ENCODE results near the gene MLC1.

The MLC1 gene

DNA sequence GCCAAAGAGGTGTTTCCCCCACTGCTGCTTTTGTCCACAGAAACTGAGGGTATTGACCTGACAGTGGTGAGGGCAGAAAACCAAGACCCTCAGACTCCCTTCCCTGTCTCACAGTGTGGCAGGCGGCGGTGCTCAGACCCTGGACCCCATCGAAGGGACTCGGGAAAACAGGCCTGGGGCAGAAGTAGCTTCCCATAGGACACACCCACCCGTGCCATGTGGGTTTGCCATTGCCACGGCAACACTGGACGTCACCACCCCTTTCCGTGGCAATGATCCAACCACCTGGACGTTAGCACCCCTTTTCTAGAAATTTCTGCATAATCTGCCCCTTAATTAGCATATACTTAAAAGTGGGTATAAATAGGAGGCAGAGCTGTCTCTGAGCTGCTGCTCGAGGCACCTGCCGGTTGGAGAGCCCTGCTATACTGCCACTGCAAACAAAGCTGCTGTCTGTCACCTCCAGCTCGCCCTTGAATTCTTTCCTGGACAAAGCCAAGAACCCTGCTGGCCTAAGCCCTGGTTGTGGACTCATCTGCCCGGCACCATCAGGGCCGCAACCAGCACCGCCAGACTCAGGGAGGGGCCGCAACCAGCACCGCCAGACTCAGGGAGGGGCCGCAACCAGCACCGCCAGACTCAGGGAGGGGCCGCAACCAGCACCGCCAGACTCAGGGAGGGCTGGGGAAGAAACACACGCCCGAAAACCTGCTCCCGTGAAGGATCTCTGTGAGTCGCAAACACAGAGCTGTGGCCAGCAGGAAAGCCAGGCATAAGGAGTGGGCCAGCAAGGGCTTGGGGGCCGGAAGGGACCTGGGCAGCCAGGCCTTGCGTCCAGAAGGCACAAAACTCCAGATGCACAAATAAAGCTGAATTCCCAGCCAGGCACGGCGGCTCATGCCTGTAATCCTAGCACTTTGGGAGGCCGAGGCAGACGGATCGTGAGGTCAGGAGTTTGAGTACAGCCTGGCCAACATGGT lies 10.4 kb downstream of the MLC1 start:
- DNase-seq = no peak

DNA sequence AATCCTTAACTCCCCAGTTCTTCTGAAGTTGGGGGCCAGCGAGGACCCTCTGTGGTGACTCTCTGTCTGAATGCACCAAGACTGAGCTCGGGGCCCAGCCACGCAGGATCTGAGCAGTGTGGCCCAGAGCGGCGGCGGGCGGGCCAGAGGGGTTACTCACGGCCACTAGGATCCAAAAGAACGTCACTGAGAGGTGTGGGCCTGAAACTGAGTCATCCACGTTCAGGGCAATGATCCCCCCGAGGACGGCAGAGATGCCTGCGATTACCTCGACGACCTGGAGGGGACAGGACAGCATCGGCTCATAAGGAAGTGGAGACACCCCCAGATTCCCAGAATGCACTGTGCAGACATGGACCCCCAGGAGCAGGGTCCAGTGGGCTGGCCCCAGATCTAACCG lies 11.2 kb downstream of the MLC1 start:
- DNase-seq = no peak

DNA sequence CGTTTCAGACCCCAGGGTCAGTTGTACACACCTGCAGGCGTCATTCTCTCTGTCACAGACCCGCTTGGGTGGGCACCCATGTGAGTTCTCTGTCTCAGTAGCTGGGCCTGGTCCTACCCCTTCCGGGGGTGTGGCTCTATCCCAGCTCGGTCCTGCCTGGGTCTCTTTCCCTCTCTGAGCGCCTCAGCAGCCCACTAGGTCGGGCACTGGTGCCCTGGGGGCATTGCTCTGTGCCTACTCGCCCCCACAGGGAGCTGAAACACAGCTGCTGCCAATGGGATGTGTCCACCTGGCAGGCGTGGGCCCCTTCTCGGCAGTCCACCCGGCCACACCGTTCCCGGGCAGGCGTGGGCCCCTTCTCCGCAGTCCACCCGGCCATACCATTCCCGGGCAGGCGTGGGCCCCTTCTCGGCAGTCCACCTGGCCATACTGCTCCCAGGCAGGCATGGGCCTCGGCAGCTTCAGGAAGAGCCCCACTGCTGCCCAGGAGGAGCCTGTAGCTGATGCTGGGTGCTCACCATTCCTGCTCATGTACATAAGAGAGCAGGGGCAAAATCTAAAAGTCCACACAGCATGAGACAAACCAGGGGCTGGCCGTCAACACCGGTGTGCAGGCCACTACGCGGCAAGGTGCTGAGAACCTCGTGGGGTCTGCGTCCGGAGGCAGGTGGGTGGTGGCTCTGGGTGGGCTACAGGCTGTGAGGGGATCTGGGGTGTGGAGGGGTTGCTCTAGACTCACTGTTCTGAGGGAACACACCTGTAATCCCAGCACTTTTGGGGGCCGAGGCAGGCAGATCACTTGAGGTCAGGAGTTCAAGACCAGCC lies 12.3 kb downstream of the MLC1 start:
- DNase-seq = no peak

DNA sequence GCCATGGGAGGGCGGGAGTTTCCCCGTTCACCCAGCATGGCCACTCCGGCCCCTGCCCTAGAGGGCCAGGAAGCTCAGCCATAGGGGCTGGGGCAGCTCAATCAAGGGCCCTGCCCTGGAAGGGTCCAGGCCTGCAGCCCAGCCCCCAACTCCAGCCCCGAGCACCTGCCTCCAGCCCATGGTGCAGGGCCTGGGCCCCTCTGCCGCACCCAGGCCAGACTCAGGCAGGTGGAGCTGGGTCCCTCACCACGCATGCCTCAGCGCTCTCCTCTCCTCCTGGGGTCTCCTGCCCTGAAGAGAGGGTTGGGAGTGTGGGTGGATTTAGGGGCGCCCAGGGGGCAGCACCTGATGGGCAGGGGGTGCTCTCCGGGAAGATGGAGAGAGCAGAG lies 13.1 kb downstream of the MLC1 start:
- DNase-seq = no peak

DNA sequence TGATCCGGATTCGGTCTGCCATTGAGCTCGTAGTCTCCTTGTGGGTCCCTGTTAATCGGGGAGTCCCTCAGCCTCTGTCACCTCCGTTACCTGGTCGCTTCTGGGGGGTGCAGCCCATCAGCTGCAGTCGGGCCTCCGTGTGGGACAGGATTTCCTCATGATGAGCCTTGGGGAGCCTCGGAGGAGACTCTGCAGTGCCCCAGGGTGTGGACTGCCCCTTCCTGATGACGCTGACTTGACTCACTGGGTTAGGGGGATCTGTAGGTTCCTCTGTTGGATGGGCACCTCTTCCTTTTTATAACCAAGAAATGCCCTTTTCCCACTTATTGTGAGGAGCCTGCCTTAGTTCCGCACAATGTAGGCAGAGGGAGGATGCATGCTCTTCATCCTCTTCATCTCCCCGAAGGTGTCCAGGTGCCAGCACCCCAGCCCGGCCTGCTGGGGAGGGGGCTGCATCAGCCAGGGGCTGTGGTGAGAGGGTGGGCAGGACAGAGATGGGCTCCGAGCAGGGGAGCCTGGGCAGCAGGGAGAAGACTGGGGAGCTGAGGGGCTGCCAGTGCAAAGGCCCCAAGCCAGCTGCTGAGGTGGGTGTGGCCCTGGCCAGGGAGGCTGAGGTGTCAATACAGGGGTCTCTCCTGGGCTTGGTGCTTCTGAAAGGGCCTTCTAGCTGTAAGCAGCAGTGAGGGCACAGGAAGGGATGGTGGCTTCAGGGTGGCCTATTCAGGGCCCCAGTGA lies 13.6 kb downstream of the MLC1 start:
- DNase-seq = no peak

DNA sequence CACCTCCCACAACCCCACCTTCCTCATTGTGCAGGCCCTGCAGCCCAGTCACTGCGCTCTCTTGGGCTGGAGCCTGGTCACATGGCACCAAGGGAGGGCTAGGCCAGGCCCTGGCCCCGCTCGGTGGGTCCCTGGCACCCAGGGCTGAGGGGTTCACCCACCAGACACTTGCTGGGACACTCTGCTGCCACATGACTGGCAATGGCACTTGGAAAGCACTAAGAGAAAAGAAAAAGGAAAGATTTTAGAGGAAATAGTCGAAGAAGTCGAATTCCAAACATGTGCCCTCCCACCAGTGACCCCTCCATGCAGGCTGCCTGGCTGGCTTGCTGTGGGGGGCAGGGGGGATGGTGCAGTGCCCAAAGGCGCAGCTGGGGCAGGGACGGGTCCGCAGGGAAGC lies 14.9 kb downstream of the MLC1 start:
- DNase-seq = no peak

DNA sequence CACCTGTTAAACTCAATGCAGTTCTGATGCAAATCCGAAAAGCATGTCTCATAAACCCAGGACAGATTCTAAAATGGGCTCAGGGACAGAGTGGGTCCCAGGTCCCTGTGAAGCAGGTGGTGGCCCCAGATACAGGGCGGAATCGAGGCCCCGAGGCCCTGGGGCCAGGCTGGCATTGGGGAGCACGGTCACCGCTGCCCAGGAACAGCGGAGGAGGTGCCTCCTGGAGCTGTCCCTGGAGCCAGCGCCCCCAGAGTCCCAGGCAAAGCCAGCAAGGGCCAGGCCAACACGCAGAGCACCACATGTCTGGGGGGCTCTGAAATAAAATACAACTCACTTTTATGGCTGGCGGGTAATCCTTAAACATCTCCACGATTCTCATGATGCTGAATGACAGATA lies 17.1 kb downstream of the MLC1 start:
- no peak for DNase-seq

DNA sequence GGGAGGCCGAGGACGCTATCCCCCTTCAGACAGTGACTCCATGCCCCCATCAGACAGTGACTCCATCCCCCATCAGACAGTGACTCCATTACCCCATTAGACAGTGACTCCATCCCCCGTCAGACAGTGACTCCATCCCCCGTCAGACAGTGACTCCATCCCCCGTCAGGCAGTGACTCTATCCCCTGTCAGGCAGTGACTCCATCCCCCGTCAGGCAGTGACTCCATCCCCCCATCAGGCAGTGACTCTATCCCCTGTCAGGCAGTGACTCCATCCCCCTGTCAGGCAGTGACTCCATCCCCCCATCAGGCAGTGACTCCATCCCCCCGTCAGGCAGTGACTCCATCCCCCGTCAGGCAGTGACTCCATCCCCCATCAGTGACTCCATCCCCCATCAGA lies 18.0 kb downstream of the MLC1 start:
- DNase-seq = no peak

DNA sequence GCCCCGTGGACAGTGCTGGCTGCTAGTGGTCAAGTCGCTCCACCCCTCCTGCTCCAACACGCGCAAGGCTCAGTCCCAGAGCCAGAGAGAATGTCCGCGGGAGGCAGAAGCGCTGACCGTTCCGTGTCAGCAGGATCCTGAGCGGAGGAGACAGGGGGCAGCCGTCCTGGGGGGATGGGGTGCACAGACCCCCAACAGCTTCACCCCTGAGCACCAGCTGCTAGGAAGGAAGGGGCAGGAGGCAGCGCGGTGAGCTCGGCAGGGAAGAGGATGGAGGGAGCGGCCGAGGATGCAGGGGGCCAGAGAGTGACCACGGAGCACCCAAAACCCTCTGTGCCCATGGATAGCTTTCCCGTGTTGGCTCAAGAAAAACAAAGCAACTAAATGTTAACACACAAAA lies 20.8 kb downstream of the MLC1 start:
- no peak for DNase-seq

DNA sequence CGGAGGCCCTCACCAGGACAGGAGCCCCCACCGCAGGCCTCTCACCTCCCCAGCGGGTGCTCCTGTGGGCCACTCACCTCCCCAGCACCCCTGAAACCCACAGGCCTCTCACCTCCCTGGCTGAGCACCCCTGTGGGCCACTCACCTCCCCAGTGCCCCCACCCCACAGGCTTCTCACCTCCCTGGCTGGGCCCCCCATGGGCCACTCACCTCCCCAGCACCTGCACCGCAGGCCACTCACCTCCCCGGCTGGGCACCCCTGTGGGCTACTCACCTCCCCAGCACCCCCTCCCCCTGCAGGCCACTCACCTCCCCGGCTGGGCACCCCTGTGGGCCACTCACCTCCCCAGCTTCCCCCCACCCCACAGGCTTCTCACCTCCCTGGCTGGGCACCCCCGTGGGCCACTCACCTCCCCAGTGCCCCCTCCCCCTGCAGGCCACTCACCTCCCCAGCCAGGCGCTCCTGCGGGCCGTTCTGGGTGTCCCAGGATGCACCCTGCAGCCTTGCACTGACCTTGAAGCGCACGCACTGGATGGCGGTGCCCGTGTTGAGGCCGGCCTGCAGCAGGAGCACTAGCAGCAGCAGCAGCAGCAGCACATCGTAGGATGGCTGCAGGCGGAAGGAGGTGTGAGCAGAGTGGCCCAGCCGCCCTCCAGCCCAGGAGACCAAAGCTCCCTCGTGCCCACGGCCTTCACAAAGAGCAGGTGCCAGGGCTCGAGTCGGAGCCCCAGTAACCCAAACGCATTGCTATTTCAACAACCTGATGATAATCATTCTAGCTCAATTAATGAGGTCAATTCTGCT lies 21.4 kb downstream of the MLC1 start:
- no peak for DNase-seq

DNA sequence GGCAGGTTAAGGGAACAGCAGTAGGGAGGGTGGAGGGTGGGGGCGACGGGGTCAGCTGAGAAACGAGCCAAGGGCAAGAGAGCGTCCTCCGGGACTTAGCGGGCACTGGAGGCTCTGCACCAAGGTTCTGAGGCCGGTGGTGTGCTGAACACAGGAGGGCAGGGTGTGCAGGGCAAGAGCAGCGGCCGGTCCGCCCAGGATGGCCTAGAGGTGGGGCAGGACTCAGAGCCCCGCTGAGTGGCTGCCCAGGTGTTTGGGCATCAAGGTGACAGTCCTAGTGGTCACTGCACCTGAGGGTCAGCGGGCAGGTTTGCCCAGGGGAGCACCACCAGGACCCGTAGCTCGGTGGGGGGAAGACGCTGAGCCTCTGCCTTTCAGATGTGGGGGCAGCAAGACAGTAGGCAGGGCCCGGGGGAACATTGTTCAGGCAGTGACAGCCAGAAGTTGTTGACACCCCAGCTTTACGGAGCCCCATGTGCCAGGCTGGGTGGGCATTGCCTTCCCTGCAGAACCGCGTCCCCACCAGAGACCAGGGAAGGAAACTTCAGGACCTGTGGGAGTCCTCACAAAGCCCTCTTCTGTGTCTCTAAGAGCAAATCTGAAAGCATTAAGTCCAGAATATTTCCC lies 22.6 kb downstream of the MLC1 start:
- no peak for DNase-seq

DNA sequence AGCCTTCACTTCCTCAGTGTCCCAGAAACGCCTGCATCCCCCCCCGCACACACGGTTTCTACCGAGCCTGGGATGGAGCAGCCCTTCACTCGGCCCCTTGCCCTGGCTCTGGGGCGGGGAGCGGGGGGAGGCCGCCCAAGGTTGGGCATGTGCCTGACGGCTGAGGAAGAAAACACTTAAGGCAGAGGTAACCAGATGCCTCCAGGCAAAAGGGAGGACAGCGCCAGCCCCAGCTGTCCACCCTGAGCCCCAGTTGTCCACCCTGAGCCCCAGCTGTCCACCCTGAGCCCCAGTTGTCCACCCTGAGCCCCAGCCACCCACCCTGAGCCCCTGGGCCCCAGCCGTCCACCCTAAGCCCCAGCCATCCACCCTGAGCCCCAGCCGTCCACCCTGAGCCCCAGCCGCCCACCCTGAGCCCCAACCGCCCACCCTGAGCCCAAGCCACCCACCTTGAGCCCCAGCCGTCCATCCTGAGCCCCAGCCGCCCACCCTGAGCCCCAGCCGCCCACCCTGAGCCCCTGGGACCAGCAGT lies 23.3 kb downstream of the MLC1 start:
- DNase-seq = no peak

DNA sequence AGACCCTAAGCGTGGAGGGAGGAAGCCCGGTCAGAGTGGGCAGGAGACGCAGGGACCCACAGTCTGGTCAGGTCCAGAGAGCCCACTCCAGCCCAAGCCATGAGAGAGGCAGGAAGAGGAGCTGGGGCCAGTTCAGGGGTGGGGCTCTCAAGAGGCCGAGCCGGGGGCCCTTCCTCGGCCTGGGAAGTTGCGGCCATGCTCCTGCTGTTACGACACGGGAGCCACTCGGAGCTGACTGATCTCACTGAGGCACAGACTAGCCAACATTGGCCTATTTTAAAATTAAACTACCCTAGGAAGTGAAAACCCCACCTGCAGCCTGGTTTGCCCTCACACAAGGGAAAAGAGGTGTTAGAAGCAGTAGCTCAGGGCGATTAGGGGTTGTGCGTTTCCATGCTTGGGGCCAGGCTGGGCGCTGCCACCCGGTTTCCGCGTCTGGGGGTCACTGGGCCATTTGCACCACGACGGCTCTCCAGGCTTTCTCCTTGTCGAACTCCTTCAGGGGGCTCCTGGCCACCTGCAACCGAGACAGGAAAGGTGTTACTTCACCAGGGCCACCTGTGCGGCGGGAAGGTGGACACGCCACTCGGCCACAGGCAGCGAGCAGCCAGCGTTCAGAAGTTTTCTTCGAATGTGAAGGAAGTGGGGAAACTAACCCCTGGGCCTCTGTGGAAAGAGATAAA lies 23.9 kb downstream of the MLC1 start:
- no peak for DNase-seq

DNA sequence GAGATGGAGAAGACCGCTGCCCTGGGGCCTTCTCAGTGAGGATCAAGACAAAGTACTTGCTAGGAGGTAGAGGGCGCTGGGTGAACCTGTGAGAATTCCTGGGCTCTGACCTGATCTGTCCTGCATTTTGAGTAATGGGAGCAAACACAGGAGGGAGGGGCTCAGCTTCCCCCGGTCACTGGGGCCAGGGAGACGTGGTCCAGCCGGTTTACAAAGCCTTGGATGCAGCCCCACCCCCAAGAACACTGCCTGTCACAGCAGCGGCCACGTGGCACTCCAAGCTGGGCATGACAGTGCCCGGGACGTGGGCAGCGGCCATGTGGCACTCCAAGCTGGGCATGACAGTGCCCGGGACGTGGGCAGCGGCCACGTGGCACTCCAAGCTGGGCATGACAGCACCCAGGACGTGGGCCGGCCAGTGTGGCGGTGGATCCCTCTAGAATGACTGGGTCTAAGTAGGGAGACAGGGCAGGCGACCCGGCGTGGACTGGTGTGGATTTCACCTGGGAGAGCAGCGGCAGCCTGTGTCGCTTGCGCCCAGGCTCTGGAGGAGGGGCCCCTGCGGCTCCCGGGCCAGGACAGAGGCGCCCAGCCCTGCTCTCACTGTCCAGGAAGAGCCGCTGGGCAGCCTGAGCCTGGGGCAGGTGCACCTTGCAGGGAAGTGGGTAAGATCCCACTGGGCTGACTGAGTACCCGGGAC lies 24.6 kb downstream of the MLC1 start:
- no peak for DNase-seq

DNA sequence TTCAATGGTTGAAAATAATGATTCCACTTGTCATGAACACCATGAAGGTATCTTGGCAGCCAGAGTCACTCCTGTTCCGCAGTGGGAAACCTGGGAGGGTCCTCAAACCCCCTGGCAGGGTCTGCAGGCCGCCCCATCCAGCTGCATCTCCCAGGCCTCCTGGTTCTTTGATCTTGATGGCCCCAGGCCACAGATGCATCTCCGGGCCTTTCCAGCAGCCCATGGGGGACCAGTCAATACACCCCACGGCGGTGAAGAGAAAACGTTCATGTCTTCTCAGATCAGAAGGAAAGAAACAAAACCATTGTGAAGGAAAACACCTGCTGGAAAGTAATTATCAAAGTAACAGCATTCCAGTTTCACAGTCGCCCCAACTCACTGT lies 25.4 kb downstream of the MLC1 start:
- no peak for DNase-seq

DNA sequence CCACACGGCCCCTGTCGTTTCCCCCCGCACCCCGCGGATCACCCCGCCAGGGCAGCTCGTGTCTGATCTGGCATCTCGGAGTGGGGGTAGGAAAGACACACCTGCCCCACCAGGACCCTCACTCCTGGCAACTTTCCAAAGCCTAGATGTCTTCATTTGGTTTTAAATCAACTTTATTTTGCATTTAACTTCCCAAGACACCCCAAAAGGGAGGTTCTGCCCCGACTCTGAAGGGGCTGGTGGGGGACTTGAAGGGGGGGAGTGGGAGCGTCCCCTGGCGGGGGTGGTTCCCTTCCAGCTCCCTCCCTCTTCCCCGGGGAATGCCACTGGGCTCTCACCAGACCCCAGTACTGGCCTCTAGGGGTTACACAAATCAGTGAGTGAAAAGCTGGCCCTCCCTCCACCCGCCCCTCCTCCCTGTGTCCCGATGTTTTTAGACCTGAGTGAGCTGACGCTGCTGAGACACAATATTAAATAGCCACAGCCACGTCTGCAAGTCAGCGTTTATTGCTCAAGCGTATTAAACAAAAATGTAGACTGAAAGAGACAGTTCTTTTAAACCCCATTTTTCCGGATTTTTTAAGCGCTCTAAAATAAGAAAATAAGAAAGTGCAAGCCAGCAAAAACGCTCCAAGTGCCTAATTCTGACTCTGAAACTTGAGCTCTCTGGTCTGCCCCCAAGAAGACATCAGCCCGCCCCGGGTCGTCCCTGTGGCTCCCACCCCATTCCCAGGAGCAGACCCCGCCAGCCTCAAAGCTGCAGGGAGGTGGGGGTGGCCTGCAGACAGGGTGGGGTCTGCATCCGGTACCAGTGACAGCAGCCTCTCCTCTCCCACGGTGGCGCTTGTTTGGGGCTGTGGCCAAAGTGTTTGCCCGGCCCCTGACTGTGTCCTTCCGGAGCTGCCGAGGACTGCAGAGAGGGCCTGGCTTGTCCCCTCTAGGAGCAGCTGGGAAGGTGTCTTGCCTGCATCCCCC lies 26.0 kb downstream of the MLC1 start:
- DNase-seq = no peak

DNA sequence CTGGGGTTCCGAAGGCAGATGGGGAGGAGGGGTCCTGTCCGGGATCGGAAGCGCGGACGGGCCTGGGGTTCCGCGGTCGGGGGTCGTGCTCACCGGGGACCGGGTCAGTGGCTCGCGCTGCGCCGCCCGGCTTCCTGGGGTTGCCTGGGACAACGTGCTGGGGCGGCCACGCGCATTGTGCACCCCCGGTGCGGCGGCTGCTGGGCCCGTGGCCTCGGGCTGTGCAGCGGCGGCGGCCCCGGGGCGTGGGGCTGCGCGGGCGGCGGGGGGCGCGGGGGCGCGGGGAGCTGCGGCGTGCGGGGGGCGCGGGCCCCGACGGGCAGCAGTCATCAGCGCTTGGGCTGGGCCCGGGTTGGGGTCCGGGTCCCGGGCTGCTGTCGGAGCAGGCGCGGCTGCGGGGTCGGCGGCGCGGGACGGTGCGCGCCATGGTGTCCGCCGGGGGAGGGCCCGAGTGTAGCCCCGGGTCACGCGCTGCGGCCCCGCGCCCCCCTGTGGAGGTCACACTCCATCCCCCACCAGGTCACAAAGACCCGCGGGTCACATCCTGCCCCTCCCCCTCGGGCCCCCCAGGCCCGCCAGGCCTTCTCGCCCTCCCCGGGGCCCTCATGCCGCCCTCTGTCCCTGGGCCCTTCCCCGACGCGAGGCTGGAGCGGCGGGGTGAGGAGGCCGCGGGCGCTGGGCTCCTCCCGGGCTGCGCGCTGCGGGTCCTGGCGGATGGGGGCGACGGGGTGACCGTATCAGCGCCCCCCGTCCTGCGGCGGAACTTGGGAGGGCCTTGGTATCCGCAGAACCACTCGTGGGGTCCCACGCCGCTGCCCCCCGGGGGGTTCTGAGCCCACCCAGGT lies 26.9 kb downstream of the MLC1 start, which contains the start of gene TTLL8:
TSS of gene TTLL8 (minus strand) at position 238 of the 845 bp plus-strand sequence.
- no peak for DNase-seq

All from activated CD4-positive, CD25-positive, alpha-beta regulatory T cell (primary cell).